NCI-H1417 (cell line): ENCODE results near the gene PLEKHO1.
"Not testable (repeated sequence)": the region's sequence is repeated elsewhere in the genome, so short reads cannot be mapped to it uniquely, and the experiment has no call there.

Source experiments
- DNase-seq, 3 experiments: peaks; one replicate each; lab custom pipeline; 2025; lab: John Stamatoyannopoulos, UW

The PLEKHO1 gene

DNA sequence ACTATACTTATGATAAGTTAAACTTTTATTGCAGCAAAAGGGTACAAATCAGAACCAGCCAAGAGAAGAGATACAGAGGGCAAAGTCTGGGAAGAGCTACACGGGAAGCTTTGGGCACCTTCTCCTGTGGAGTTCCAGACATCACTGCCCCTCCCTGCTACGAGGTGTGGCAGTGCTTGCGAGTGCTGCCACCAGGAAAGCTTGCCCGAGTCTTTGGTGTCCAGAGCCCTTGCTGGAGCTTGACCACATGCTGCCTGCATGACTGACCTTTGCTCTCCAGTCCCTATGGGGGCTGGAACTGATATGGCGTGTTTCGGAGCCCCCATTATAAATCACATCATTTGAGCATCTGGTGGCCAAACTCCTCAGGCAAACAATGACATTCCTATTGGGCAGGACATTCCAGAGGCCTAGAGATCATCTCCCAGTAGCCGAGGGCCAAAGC, 23.4 kb downstream of the PLEKHO1 start:
- no peak for DNase-seq

DNA sequence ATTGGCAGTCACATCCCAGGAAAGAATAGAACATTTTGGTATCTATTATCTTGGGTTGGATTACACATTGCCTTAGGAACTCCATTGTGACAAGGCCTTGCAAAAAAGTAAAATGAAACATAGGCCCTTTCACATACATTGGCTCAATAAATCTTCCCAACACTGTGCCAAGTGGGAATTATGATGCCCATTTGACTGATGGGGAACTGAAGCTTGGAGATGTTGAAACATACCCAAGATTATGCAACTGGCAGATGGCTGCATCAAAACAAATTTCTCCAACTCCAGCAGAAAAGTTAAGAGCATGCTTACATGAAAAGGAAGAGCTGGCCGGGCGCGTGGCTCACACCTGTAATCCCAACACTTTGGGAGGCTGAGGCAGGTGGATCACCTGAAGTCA, 26.9 kb downstream of the PLEKHO1 start:
- DNase-seq, result no peak

DNA sequence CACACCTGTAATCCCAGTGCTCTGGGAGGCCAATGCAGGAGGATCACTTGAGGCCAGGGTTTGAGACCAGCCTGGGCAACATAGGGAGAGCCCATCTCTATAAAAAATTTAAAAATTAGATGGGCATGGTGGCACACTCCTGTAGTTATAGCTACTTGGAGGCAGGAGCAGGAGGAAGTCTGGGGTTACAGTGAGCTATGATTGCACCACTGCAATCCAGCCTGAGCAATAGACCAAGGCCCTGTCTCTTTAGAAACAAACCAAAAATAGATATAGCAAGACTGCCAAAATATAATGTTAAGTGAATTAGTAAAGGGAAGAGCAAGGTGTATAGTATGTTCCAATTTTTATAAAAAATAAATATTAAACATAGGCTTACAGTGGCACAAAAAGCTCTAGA, 28.8 kb downstream of the PLEKHO1 start:
- no peak for DNase-seq

DNA sequence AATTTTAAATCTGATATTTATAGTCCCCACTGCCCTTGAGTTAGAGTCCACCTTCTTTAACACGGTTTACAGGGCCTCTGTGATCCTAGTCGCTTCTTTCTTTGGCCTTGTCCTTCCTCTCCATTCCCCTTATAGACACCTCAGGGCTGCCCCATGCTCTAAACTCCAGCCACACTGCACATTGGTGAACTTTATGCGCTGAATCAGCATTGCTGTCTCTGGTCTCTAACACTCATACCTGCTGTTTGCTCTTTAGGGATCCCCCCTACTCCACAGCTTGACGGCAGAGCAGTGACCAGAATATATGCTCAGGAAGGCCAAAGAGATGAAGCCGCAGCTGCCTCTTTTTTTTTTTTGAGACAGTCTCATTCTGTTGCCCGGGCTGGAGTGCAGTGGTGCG, 30.2 kb downstream of the PLEKHO1 start:
- no peak for DNase-seq

DNA sequence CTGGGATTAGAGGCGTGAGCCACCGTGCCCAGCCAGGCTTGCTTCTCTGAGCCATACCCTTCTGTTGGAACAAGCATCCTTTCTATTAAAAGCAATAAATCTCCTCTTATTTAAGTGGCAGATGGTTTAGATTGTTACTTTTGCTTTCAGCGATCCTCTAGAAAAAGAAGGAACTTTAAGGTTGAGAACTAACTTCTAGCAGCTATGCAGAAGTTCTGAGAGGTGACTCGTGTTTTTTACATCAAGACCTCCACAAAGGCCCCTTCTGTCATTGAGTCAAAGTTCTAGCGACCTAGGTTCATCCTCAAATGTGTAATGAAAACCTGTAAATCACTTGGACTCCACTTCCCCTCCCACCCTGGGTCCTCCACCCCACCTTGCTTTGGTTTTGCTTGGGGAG, 30.8 kb downstream of the PLEKHO1 start:
- no peak for DNase-seq

DNA sequence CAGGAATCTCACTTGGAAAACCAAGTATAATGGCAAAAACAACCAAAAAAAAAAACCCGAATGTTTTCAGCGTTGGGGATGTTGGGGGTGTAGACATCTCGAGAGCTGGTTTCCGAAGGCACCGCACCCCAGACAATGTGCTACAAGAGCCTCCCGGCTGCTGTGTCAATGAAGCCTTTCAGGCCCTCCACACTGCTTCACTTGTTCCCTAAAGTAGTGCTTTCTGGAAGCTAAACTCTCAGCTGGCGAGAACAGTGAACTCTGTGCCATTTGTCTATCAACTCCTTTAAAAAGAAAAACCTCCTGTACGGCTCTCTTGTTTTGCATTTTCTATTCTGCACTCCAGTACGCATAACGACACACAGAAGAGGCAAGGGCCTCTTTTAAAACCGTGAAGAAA, 32.5 kb downstream of the PLEKHO1 start:
- no peak for DNase-seq

DNA sequence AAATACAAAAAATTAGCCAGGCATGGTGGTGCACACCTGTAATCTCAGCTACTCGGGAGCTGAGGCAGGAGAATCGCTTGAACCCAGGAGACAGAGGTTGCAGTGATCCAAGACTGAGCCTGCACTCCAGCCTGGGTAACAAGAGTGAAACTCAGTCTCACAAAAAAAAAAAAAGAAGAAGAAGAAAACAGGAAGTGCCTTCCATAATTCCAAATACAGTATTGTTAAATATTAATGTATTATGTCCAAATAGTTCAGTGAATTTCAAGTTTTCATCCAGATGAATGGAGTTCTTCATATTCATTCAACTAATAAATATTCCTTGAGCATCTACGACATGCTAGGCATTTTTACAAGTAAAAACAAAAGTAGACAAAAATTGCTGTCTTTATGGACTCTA, 33.3 kb downstream of the PLEKHO1 start:
- no peak for DNase-seq

DNA sequence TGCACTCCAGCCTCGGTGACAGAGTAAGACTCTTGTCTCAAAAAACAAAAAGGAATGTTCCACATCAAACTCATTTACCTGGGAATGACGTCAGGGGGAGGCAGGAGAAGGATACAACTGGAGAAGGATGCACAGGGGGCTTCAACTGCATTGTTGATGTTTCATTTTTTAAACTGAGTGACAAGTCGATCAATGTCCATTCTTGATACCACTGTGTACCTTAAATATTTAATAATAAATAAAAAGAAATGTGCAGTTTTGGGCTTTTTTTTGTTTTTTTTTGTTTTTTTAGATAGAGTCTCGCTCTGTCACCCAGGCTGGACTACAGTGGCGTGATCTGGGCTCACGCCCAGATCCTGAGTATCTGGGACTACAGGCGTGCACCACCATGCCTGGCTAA, 35.8 kb downstream of the PLEKHO1 start:
- no peak for DNase-seq

DNA sequence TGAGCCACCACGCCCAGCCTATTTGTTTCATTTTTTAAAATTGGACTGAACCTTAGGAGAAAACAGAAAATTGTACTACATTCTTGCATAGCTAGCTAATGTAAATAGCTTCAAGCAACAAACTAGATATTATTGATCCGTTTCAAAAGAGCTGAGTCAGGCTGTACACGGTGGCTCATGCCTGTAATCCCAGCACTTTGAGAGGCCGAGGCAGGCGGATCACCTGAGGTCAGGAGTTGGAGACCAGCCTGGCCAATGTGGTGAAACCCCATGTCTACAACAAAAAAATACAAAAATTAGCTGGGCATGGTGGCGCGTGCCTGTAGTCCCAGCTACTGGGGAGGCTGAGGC, 36.7 kb downstream of the PLEKHO1 start:
- DNase-seq, result not testable (repeated sequence)

DNA sequence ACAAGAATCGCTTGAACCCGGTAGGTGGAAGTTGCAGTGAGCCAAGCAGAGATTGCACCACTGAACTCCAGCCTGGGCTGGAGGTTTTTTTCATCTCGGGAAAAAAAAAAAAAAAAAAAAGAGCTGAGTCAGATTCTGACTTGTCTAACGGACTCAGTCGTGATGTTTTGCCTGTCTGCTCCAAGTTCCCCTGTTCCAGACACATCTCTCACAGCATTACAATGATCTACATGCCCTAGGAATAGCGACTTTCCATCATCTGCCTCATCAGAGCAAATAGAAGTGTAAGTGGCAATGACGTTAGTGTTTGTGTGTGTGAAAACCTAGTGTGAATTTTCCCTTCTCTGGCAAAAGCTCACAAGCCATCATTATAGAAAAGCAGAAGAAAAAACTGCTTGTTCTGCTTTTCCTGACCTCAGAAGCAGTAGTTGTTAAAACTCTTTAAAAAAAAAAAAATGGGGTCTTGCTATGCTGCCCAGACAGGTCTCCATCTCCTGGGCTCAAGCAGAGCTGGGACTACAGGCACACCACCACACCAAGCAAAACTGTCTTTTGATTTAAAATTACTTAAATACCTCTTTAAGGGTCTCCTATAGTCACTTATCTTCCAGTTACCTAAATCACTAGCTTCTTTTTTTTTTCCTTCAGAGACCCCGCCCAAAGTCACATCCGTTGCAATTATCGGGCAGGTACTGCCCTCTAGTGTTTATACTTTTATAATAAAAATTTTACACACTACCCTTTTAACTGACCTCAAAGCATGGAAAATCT, 37.3 kb downstream of the PLEKHO1 start:
- DNase-seq, result peak; percentile 10 to 81 (median 66)

DNA sequence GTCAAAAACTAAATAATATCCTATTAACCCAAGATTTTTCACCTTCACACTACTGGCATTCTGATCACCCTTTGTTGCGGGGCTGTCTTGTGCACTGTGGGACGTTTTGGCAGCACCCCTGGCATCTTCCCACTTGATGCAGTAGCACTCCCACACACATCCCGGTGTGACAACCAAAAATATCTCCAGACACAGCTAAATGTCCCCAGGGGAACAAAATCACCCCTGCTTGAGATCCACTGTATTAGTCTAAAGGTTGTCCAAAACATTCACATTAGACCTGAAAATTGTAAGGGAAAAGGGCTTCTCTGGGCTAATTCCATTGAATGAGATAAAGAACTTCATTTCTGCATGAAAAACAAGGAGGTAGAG, 37.8 kb downstream of the PLEKHO1 start:
- DNase-seq, result no peak

DNA sequence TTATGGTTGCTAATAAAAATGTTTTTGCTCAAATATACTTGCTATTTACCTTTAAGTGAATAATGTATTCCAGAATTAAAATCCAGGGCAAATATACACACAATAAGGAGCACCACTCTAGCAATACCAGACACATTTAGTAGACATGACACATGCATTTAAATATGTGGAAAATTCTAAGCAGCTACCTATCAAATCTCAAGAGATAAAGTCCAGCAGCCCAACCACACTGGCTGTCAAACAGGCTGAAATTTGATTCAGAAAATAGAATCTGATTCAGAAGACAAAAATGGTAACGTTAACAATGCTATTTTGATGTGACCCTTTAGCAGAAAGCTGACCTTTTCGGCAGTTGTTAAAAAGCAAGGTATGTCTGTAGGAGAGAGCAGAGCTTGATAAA, 42.3 kb downstream of the PLEKHO1 start:
- no peak for DNase-seq

DNA sequence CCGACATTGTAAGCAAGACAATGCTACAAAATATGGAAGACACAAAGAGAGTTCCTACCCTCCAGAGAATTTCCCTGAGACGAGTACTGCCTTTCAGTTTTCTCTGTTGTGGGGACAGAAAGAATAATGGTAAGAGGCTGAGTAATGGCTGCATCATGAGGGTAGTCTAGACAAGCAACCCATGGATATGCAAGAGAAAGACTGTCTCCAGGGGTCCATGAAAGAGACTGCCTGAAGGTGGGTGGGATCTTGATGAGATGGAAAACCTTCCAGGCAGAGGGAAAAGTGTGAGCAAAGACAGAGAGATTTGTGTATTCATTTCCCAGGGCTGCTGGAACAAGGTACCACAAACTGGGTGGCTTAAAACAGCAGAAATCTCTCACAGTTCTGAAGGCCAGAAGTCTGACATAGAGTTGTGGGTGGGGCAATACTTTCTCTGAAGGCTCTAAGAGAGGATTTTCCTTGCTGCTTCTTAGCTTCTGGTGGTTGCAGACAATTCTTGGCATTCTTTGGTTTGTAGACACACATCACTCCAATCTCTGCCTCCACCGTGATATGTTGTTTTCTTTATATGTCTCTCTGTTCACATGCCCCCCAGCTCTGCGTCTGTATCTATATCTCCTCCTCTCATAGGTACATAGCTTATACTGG, 44.8 kb downstream of the PLEKHO1 start:
- no peak for DNase-seq

DNA sequence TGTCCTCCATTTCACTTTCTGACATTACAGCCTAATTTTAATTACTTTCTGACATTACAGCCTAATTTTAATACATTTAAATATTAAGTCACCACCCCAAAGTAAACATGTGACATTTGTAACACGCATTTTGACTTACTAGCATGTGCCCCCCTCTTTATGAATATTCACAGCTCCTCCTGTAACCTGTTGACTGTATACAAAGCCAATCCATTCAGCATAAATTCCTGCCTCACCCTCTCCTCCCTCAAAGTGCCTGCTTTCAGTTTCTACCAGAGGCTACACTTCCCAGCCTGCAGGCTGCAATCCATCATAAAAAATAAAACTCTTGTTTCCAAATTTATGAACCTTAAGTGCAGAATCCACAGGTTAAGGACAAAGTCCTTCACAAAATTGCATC, 46.7 kb downstream of the PLEKHO1 start:
- no peak for DNase-seq

DNA sequence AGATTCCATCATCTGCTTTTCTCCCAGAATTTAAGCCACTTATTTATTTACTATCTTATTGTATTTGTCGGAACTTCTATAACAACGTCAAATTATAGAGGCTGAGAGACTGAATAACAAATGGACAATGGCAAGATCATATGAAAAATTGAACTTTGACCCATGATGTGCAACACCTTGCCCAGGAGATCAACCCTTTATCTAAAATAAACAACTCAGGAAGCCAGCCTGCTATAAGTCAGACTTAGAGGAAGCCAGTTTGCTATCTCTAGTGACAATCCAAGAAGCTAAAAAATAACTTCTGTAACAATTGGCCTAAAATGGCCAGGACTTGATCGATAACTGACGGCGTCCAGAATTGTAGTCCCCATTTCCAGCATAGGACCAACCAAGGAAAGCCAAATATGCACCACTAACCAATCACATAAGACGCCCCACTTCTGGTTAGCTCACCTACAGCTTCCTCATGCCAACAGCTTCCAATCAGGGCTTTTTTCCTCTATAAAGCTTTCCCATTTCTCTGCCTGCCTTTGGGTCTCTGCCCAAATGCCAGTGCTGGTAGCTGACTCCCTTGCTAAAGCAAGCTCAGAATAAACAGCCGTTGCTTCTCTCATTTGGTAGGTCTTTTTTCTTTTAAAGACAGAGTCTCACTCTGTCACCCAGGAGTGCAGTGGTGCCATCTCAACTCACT, 57.7 kb downstream of the PLEKHO1 start:
- no peak for DNase-seq

DNA sequence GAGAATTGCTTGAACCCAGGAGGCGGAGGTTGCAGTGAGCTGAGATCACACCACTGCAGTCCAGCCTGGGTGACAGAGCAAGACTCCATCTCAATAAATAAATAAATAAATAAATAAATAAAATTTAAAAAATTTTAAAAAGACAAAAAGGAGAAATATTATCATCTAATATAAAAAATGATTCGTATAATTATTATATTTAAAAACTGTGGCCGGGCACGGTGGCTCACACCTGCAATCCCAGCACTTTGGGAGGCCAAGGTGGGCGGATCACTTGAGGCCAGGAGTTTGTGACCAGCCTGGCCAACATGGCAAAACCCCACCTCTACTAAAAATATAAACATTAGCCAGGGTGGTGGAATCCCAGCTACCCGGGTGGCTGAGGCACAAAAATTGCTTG, 58.7 kb downstream of the PLEKHO1 start:
- not testable (repeated sequence) for DNase-seq
